A204.1 (cell line): ENCODE measurements around the gene ADCY9.

Source experiments
- FAIRE-seq: peaks from 2 replicates; lab custom pipeline; 2012; peaks lifted over from hg19 to GRCh38; lab: Jason Lieb, UNC

Gene ADCY9

DNA sequence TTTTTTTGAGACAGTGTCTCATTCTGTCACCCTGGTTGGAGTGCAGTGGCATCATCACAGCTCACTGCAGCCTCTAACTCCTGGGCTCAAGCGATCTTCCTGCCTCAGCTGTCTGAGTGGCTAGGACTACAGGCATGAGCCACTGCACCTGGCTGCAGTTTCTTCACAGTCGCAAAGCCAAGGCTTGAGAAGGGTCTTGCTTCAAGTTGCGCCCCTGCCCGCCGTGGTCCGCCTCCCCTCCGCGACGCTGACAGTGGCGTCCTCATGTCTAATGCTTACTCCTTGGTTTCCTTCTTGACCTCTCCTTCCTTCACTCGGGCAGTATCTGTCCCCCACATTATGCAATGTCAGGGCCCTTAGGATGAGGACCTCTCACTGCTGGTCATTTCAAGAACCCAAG is 112.7 kb downstream of the ADCY9 start:
- FAIRE-seq = no peak

DNA sequence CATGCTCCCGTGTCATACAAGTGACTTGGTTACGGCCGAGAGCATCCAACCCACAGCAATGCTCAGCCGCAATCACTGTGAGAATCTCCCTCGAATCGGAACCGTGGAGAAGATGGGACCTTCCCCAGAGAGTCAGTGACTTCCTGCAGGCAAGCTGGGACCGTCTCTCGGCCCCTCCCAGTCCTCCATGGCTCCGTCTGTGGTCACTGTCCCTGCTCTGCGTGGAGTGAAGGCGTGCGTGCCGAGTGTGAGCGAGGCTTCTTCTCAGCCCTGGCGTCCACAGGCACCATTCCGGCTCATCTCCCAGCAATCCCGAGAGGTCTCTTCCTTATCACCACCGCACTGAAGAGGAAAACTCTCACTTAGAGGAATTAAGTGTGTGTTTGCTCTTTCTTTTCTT is 113.1 kb downstream of the ADCY9 start:
- FAIRE-seq = no peak

DNA sequence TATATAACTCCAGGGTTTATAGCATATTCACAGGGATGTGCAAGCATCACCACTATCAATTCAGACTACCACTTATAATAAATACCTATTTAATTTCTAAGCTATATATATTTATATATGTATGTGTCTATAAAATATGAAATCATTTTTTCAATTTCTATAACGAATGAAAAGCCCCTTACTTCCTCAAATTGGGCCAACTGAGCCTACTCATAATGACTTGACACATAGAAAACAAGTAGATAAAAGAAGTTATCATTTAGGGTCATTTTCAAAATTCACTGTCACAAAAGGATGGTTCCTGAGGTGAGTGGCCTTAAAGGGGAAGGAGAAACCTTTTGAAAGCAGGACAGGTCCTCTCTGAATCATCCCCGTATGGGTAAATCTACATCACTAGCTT is 114.1 kb downstream of the ADCY9 start:
- FAIRE-seq = no peak

DNA sequence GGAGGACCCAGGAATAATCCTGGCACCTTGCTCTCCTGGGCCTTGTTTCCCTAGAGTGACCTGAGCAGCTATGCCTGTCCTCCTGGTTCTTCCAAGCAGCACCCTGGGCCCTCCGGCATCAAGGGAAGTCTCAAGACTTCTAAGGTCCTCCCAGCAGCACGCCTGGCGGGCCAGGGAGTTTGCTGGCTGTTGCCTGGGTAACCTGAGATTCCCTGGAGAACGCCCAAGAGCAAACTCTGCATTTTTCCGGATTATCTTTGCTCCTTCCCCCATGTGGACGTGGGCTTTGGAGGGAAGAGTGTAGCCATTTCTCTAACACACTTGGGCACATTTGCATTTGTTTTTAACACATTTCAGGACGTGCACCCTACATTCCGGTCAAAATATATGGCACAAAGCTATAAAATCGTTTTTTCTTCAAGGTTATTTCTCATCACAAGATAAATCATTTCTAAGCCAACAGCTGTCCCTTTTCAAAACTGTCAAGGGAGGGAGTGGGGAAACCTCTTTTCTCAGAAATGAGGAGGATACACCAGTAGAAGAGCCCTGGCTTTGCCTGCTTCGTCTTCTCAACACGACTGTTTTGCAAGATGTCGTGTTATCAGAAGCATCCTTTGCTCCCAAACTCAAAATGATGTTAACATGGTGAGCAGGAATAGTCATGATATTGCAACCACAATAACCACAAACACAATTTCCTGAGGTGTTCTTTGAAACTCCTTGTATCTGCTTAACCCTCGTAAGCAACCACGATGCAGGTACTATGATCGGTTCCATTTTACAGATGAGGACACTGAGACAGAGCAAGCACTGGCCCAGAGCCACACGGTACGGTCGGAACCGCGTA is 116.5 kb downstream of the ADCY9 start:
- FAIRE-seq = no peak

DNA sequence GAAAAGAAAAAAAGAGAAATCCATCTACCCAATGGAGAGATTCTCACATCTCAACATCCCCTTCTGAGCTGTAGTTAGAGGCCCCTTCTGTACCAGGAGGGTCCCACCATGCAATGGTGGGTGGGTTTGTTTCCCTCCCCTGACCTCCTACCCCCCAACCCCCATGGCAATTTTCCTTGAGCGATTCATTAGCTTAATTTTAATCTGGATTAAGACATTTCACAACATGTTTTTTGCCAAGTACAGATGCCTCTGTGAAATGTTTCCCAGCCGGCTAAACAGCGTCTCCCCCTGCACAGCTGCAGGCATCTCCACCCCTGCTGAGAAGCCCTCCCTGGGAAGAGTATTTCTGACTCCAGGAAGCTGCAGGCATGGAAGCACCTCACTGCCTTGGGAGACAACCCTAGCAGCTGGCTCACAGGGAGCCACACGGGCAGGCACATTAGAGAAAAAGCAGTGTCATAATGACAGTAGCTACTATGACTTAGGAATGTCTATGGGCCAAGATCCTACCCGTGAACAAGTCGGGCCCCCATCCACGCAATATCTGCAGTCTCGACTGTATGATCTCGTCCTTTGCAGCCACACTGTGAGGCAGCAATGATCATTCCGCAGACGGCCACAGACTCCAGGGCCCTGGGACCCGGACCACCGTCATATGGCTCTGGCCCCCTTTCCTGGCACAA is 117.3 kb downstream of the ADCY9 start:
- no peak for FAIRE-seq

DNA sequence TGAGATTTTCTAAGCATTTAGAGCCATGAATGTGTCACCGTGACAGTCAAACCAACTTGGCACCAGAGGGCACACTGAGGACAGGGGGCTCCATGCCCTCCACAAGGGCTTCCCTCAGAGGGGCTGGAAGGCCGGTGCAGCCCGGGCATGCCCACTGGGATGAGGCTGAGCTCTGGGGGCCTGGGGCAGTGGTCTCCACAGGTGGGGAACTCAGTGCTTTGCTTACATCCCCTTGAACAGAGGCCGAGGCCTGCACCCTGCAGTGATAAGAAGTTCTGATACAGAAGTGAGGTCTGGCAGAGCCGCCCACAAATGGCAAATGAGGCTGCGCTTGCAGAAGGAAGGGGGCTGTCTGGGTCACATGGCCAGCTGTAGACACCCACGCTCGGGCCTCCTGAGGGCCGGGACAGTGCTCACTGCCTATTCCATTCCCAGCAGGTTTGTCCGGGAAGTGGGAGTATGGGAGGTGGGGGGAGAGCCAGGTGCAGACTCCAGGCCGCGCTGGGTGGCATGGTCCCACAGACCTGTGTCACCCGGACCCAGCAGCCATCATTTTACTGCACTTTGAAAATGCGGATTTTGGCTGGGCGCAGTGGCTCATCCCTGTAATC is 118.9 kb downstream of the ADCY9 start:
- FAIRE-seq = no peak

DNA sequence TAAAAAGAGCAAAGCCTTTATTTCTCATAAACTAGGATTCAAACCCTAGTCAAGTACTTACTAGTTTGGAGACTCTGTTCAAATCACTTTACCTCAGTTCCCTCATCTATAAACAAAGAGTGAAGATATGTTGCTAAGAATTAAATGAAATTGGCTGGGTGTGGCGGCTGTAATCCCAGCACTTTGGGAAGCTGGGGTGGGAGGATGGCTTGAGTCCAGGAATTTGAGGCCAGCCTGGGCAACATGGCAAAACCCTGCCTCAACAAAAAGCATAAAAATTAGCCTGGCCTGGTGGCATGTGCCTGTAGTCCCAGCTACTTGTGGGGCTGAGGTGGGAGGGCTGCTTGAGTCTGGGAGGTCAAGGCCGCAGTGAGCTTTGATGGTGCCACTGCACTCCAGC is 121.2 kb downstream of the ADCY9 start:
- FAIRE-seq = no peak

DNA sequence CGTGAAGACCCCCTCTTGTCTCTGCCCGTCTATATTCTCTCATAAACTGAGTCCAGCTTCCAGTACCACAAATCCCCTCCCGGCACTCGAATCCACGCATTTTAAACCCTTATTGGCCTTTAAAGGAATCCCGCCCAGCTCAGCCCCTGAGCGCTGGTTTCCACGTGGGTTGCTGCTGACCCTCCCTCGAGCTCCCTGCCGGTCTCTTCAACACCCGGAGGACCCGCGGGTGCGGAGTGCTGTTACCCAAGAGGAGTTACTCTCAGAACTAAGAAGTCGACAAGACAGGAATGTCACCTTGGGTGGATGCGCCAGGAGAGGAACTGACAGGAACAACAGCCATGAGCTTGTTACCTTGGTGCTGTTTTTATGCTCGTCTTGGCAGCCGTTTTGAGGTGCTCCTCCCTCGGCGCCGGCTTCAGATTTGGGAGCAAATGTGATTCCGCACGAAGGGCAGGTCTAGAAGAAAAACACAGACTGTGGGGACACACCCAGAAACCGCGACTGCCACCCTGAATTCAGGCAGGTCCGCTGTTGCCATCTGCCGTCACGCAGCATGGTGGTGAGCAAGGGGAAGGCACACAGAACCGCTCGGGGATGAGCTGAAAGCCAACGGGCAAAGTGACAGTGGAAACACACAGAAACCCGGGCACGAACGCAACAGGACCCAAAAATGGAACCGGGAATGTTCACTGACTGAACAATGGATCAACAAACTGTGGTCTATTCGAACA is 123.0 kb downstream of the ADCY9 start:
- FAIRE-seq = no peak

DNA sequence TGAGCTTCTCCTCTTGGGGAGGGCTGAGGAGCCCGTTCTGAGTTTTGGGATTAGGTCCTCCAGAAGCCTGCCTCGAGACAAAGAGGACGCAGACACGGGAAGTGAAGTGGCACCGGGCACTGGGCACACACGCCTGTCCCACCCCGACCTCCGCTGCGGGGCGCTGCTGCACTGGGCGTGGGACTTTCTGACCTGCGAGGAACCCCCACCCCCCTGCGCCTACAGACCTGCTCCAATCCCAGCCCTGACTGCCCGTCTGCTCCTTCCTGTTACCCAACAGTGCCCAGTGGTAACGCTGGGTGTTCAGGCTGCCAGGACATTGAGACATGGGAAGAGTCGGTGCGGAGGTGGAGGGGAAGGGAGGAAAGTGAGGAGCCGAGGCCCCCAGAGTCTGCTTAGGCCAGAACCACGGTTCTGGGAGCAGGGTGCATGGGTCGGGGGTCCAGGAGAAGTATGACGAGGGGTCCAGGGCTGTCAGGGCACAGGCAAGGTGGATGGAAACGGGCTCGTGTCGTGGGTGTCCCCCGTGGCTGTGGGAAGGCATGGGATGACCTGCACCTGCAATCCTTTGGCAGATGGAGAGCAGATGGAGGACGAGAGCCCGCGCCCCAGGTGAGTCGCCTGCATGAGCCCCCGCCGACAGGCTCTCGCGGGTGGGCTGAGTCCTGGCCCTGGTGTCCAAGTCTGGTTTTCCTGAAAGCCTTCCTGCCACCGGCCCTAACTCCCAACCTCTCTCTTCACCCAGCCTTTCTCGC is 123.8 kb downstream of the ADCY9 start:
- FAIRE-seq = no peak

DNA sequence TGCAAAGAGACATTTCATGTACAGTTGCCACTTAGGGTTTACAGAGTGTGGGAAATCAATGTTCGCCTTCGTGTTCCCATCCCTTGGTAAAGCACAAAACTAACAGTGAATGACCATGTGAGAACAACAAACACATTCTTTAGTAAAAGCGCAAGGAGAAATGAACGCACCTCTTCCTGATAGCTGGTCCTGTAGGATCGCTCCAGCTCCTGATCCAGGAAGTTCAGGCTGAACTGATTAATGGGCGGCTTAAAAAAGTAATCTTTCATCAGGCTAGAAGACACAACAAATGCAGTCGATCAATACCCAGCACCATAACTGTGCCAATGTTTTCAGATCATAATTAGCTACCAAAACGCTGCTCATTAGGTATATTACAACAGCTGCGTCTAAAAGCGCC is 127.4 kb downstream of the ADCY9 start:
- no peak for FAIRE-seq

DNA sequence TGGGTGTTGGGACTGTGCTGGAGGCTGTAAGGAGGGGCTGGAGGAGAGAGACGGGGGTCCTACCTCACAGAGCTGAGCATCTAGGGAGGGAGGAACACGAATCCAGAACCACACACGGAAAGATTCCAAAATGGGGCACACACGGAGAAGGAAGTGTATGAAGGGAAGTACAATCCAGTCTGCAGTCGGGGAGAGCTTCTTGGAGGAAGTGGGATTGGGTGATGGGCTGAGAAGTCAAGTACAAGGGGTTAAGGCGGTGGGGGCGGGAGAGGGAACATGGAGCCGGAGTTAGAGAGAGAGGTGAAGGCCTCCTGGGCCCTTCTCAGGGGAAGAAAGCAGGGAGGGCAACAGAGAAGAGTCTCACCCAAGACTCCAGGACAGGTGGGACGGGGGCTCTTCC is 128.2 kb downstream of the ADCY9 start:
- FAIRE-seq = no peak

DNA sequence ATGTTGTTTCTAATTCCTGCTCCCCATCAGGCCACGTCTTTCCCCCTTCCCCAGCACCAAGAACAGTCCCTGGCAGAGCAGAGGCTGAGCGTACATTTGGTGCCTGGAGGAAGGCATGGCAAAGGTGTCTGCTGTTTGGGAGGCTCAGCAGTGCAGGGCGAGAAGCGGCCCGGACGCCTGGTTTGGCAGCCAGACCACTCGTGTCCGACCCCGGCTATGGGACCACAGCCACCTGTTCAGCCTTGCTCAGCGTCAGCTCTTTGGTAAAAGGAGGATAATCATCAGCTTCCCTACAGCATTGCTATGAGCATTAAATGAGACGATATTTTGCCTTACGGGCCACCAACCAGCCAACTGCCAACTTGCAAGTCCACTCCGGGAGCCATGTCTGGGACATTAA is 129.0 kb downstream of the ADCY9 start:
- FAIRE-seq = no peak

DNA sequence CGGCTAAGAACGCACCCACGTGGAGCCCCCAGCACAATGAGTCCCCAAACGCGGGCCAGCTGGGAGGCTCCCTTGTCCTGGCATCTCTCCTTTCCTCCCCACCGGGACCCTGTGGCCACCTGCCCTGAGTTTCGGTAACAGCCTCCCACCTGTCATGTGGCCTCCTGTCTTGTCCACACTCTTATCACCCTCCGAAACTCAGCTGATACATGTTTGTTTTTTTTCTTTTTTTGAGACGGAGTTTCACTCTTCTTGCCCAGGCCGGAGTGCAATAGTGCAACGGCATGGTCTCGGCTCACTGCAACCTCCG is 130.1 kb downstream of the ADCY9 start:
- no peak for FAIRE-seq

DNA sequence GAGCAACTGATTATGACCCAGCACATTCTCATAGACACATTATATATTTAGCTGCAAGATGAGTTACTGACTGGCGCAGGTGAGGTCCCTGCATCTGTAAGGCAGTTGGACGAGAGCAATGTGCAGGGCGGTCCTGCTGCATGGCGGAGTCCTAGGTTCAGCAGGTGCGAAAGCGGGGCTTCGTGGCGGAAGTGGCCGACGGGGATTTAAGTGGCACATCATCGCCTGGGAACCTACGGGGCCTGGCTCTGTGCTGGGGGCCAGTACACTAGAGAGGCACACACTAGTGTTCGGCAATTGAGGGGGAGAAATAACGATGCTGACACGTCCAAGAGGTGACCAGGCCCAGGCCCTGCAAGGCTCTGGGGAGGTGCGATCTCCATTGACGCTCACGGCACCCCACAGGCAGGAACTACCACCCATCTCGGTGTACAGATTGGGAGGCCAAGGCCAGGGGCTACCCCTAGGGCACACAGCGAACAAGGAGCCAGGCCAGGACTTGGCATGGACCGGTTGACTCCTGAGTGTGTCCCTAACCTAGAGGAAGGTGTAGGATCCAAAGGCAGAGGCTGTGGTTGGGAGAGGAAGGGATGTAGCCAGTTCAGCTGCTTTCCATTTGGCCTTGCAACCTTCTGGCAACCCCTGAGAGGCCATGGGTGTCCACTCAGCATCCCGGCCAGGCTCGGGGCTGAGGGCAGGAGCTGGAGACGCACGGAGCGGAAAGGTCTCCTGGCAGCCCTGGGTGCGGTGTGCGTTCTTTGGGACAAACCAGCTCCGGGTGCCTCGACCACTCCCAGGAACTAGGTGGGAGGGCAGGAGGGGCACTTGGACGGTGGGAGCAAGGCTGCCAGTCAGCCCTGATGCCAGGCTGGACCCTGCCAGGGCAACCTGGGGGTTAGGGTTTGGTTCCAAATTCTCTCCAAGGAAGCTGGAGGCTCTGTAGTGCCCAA is 131.9 kb downstream of the ADCY9 start:
- FAIRE-seq = no peak

DNA sequence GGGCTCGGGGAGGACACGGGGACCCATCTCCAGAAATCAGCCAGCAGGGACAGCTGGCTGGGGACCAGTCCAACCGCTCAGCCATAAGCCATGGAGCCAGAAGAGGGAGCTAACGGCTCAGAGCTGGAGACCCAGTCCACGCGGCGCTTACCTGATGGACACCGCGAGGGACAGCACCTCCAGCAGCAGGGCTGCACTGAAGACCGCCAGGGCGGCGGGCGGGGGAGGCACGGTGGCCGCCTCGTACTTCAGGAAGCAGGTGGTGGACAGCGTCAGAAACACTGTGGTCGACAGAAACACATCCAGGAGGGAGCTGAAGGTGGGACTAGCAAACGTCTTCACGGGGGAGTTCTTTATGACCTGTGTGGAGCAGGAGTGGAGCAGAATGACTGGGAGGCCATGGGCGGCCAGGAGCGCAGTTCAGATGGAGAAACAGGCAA is 133.1 kb downstream of the ADCY9 start:
- FAIRE-seq = no peak

DNA sequence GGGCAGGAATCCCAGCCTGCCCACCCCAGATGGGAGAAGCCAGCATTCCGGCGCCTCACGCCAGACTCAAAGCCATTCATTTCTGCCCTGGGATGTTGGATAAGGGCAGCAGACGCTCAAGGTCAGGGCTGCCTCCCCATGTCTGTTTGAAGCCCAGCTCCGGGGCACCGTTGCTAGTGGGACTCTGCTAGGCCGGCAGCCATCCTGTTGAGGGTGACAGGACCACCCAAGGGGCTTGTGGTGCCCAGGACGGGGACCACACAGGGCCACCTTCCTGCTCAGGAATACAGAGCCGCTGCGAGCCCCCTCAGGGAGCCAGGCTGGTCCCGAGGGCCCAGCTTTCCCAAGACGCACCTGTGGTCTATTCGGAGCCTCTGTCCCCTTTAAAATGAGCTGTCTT is 134.0 kb downstream of the ADCY9 start:
- no peak for FAIRE-seq

DNA sequence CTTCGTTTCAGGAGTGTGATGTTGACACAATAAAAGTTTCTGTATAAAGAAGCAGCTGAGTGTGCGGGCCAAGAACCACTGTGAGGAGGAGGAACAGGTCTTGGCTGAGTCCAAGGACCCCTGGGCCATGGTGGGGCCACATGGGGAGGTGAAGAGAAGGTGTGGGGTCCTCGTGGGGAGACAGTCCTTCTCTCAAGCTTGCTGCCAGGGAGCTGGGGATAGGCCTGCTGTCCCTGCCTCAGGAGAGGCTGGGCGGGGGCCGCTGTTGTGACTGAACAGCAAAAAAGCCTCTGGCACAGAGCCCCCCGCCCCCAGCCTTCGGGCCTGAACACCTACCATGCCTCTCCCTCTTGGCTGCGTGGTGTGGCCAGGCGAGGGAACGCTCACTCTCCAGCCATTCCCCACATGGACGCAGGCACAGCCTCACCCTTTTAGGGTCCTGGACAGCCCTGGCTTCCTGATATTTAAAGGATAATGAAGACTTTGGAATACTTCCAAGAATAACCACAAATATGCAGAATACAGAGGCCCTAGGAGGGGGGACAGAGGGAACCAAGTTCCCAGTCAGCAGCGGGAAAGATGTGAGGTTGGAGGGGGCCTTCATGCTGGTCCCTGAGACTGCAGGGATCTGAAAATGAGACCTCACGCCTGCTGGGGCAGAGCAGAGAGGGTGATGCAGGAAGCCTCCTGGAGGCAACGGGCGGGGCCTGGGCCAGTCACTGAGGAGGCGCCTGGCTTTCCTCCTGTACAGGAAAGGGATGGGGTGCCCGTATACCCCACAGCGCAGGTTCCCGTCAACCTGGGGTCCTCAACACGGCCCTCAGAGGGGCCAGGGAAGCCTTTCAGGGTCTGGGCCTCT is 135.8 kb downstream of the ADCY9 start:
- FAIRE-seq = no peak

DNA sequence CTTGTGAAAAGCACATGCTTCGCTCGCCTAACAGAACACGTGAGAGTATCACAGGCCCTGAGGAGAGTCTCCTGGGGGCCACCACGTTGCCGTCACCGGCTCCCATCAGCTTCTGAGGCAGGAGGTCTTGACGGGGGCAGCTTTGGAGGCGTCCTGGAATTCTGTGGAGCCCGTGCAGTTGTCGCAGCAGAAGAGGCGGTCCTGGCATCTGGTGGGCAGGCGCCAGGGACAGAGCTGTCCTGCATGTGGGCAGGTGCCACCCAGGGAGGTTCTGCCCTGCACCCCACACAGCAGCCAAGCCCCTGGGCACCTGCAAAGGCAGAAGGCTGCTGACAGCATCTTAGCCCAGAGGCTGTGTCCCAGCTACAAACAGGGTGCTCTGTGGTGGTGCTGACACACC is 136.7 kb downstream of the ADCY9 start:
- no peak for FAIRE-seq

DNA sequence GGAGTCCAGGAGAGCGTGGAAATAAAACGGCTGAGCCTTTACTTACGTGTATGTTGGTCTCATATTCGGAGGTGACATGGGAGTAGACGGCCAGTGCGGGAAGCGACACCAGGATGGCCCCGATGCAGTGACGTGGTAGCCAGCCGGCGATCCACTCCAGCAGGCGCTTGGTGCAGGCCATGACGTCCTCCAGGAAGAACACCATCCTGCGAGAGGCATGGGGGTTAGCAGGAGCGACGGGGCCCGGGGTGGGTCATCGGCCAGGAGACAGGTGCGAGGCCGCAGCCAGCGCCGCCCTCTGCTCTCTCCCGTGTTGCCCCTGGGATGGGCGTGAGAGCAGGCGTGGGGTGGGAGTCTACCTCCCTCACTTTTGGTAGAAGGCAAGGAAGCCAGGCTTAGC is 137.2 kb downstream of the ADCY9 start:
- FAIRE-seq = no peak

DNA sequence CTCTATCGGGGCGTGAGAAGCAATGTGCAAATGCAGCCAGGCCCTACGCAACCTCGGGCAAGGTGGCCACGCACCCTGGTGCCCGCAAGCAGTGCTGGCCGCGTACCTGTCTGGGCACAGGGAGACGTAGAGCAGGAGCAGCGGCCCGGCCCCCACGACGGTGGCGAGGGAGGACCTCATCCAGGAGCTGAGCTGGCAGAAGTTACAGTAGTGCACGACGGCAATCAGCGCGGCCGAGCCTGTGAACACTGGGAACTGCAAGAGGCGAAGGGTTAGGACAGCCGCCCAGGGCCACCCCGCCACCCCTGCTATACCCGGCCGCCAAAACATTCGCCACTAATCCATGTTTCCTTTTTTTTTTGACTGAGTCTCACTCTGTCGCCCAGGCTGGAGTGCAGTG is 138.9 kb downstream of the ADCY9 start:
- no peak for FAIRE-seq
